Superior temporal gyrus (tissue), 1 donor: ENCODE results near the gene DLL4.
"Not testable (repeated sequence)": the region's sequence is repeated elsewhere in the genome, so short reads cannot be mapped to it uniquely, and the experiment has no call there.

Experiments
- DNase-seq: peaks from one replicate; pipeline ENCODE4 v3.0.0-alpha.2; 2016; ENCODE audit errors: extremely low spot score

Gene DLL4

GRCh38 chr15:40958723-40959122, 29.6 kb downstream of the DLL4 start:
- DNase-seq, result no peak

DNA sequence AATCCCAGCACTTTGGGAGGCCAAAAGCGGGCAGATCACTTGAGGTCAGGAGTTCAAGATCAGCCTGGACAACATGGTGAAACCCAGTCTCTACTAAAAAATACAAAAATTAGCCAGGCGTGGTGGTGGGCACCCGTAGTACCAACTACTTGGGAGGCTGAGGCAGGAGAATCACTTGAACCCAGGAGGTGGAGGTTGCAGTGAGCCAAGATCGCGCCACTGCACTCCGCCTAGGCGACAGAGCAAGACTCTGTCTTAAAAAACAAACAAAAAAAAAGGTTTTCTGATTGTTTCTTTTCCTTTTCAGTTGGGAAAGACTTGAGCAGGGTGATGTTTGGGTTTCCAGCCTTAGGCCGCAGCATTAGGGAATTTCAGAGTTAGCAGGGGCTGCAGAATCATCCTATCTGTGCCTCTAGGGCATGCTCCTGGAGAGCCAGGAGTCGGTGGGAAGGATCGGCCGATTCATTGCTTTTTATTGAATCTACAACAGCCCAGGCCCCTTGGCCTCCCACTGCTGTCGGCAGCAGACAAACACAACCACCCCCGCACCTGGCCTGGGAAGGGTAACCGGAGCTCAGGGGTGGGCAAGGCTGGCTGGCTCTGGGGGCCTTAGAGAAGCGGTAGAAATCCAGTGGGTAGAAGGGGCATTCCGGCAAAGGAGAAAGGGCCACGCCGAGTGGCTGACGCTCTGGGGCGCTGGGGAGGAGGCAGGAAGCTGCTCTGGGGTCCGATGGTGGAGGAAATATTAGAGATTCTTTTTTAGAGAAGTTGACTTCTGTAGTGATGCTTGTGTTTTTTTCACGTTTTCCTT, 30.4 kb downstream of the DLL4 start:
- DNase-seq, result no peak

DNA sequence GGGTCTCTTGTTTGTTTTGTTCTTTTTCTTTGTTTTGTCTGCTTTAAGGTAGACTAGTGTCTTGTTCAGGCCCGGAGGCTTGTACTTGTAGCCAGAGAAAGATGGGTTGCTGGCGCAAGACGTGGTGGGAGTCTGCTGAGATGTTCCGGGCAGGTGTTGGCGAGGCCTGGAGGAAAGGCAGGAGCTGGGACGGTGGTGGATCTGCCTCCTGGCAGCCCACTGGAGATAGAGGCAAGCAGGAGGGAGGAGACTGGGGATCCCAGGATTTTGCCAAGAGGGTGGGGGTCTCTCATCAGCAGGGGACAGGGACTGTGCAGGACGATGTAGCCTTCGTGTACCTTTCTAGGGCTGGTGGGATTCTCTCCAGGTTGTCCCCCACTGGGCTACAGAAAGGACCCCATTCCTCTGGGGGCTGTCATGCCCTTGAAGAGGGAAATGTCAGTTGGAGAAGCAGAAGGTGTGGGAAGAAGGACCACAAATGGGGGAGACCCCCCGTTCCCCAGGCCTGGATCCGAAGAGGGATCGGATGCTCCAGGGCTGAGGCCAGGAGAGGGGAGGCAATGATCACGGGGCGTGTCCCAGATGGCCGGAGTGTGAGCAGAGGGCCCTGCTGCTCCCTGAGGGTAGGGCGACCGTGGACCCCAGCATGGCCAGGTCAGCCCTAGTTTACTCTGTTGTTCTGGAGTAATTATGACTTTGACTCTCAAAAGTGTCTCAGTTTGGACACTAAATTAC, 31.2 kb downstream of the DLL4 start:
- no peak for DNase-seq

DNA sequence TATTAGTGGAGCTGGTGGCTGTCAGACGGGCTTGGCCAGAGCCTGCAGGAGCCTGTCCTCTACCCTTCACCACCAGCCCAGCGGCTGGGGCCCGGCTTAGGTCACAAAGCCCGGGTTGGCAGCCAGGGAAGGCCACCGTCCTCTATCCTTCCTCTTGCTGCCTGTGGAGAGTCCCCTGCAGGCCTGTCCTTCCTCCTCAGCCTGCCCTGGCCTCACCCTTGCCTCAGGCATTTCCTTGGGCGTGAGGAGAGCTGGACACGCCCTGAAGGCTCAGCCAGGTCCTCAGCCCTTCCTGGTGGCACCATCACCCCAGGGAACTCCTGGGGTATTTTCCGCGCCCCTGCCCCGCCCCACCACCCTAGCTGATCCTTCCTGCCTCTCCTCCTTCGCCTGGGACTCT, 31.8 kb downstream of the DLL4 start:
- DNase-seq, result no peak

GRCh38 chr15:40961740-40962139, 32.6 kb downstream of the DLL4 start:
- not testable (repeated sequence) for DNase-seq

- DNase-seq, result not testable (repeated sequence)
These were observed 33.2 kb downstream of the DLL4 start for GRCh38 chr15:40962317-40962716.

- DNase-seq, result no peak
These were observed 34.1 kb downstream of the DLL4 start for GRCh38 chr15:40963201-40963600.

- DNase-seq, result no peak
These were observed 34.9 kb downstream of the DLL4 start for GRCh38 chr15:40964006-40964405.

- no peak for DNase-seq
These were observed 35.5 kb downstream of the DLL4 start for GRCh38 chr15:40964634-40965033.

DNA sequence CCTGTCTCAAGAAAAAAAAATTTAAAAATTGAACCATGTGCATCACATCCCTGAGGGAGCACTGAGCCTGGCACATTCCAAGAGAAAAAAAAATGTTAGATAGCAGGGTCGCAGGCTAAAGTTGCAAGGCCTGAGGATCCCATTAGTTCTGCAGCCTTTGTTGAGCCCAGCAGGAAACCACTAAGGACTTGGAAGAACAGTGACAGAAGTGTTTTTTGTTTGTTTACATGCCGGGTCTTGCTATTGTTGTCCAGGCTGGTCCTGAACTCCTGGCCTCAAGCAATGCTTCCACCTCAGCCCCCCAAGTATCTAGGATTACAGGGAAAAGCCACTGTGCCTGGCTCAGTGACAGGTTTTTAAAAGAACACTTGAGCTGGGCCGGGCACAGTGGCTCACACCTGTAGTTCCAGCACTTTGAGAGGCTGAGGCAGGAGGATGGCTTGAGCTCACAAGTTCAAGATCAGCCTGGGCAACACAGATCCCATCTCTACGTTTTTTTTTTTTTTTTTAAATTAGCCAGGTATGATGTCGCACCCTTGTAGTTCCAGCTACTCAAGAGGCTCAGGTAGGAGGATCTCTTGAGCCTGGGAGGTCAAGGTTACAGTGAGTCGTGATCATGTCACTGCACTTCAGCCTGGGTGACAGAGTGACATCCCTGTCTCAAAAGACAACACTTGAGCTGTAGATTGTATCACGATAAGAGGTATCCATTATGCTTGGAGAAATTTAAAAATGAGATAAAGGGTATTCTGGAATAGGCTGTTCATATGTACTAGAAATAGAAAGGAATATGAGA, 39.3 kb downstream of the DLL4 start:
- DNase-seq, result no peak

DNA sequence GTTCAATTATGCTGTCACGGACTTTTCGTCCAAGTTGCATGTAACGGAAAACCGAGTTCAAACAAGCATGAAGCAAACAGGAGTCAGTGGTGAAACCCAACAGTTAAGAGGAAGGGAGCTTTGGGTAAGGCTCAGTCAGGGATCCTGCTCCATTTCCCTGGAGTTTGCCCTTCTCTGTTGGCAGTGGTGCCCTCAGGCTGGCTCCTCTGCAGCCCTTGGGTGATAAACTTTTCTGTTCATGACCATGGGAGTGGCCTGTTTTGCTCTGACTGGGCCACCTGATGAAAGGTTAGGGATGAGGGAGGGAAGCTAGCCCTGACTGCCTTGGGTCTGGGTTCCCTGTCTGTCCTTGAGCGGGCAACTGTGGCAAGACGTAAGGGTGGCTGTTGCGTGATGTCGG, 40.2 kb downstream of the DLL4 start:
- DNase-seq, result no peak

DNA sequence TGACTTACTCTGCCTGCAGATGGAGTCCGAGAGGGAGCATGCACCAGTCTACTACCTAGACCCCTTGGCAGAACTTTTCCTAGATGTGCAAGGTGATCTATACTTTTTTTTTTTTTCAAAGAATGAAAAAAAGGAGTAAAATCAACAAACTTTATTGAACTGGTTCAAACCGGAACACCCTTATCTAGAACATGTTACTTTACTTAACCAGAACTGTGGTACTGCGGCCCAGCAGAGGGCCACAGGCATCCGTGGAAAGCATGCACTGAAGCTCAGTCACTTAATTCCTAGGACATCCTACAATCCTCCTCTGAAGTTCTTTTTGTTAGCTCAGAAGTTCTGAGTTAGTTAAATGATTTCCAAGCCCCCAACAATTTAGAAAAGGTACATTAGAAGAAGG, 45.7 kb downstream of the DLL4 start:
- DNase-seq, result no peak

- peak; percentile 31 for DNase-seq
These were observed 47.7 kb downstream of the DLL4 start for GRCh38 chr15:40976819-40977218.

- no peak for DNase-seq
These were observed 49.0 kb downstream of the DLL4 start for GRCh38 chr15:40978141-40978540.

DNA sequence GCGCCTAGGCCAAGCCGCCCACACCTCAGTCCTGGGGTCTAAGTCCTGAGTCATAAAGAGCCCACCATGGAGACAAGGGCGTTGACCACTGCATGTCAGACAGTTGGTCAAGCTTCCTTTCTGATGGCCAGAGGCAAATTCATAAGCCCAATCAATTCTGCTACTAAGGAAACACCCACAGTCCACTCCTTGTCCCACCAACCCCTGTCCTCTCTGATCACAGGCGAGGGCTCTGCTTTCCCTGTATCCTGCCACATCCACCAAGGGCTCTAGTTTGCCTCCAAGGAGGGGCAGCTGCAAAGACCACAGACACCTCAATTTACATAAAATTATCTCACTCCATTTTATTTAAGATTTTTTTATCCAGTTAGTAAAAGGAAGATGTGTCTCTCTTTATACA, 49.4 kb downstream of the DLL4 start:
- DNase-seq, result no peak

DNA sequence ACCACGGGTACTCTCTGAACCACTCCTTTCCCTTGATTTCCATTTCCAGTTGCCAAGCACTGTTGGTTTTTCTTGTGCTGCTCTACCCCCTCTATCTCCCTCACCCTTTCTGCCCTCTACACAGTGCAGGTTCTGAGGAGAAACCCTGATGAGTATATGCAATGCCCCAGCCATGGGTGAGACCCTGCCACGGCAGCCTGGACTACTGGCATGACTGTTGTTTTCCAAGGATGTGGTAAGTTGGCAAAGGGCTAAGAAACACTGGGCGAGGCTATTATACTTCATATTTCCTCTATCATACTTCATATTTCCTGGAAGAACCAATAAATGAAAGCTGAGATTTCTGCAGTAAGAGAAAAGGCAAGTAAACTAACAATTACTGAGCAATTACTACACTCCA, 52.0 kb downstream of the DLL4 start:
- no peak for DNase-seq

- DNase-seq, result no peak
These were observed 53.7 kb downstream of the DLL4 start for GRCh38 chr15:40982855-40983254.

- DNase-seq, result no peak
These were observed 55.3 kb downstream of the DLL4 start for GRCh38 chr15:40984406-40984805.

DNA sequence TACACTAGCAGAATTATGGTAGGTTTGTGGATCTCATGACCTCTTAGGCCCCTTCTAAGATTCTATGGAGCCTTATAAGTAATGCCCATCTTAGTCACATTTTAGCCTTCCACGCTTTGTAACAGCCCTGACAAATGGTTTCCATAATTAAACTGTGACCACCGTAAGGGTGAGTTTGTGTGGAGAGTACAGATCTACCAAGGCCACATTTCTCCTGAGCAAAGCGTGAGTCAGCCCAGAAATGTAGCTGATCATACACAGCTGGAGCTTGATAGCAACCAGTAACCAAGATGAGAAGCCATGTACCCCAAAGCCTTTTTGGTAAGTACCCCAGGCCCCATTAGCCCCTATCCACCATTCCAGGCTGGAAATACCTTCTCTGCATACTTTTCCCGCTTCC, 55.8 kb downstream of the DLL4 start:
- DNase-seq, result no peak

- no peak for DNase-seq
These were observed 56.6 kb downstream of the DLL4 start for GRCh38 chr15:40985541-40986330.

GRCh38 chr15:40986820-40987219, 57.7 kb downstream of the DLL4 start:
- no peak for DNase-seq

- DNase-seq, result no peak
These were observed 59.0 kb downstream of the DLL4 start for GRCh38 chr15:40988156-40988555.
